Epithelial cell of proximal tubule (primary cell): ENCODE results near the gene LCAT. TPM values are rescaled to one million over a fixed set of nuclear protein-coding genes. Genes with fewer than 3 reads are reported as not detected.

Source experiments
- DNase-seq: peaks from one replicate; pipeline ENCODE4 v3.0.0-alpha.2; 2011; ENCODE audit warnings: low read depth
- H3K4me3 ChIP-seq: 2 replicates; pipeline ENCODE4 v1.5.1; 2011; ENCODE audit warnings: low read depth, mild to moderate bottlenecking, low read length
- total RNA-seq: library from RNA; depleted of rRNA; stranded (reverse); fragments of >200 nt; gene quantifications from 2 replicates; pipeline ENCODE4 v1.2.3, GENCODE V29; 2015
- TF ChIP-seq, protein P1 (sequence below): conservative IDR thresholded peaks from 2 replicates; pipeline ENCODE4 v1.5.1; 2012; ENCODE audit warnings: low read depth, mild to moderate bottlenecking, low read length

LCAT gene, protein sequence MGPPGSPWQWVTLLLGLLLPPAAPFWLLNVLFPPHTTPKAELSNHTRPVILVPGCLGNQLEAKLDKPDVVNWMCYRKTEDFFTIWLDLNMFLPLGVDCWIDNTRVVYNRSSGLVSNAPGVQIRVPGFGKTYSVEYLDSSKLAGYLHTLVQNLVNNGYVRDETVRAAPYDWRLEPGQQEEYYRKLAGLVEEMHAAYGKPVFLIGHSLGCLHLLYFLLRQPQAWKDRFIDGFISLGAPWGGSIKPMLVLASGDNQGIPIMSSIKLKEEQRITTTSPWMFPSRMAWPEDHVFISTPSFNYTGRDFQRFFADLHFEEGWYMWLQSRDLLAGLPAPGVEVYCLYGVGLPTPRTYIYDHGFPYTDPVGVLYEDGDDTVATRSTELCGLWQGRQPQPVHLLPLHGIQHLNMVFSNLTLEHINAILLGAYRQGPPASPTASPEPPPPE
- total RNA-seq, result 7.5 TPM in 2 replicates

DNA sequence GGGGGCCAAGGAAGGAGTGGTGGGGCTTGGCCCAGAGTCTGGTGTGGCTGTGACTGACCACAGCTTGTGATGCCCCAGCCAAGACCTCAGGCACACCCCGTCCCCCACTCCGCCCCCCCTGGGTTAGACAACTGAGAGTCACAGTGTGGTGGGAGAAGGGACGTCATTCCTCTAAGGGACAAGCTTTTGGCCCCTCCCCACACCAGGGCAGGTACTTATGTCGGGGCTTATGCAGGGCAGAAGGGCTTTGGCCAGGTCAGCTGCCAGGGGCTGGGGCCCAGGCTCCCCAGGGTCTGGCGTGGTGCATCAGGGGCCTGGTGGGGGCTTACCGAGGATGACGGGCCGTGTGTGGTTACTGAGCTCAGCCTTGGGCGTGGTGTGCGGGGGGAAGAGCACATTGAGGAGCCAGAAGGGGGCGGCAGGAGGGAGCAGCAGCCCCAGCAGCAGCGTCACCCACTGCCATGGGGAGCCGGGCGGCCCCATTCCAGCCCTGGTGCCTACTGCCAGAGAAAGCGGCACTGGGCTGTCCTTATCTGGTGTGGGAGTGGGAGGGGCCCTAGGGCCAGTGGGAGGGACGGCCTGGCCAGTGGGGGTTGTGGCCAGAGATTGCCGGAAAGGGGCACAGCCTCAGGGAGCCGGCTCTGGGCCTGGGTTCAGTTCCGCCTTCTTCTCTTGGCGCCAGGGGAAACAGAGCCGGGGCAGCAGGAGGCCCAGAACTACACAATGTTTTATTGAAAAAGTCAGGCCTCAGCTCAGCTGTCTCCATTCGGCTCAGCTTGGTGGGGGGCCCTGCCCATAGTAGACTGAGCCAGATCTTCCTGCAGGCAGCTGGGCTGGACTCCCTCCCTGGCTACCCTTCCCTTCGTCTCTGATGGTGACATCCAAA lies at the start of gene LCAT:
LCAT (minus strand) TSS at position 502 of the 886 bp plus-strand sequence; CDS start at position 483, 19 bp downstream.
- TF ChIP-seq, protein P1, sequence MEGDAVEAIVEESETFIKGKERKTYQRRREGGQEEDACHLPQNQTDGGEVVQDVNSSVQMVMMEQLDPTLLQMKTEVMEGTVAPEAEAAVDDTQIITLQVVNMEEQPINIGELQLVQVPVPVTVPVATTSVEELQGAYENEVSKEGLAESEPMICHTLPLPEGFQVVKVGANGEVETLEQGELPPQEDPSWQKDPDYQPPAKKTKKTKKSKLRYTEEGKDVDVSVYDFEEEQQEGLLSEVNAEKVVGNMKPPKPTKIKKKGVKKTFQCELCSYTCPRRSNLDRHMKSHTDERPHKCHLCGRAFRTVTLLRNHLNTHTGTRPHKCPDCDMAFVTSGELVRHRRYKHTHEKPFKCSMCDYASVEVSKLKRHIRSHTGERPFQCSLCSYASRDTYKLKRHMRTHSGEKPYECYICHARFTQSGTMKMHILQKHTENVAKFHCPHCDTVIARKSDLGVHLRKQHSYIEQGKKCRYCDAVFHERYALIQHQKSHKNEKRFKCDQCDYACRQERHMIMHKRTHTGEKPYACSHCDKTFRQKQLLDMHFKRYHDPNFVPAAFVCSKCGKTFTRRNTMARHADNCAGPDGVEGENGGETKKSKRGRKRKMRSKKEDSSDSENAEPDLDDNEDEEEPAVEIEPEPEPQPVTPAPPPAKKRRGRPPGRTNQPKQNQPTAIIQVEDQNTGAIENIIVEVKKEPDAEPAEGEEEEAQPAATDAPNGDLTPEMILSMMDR, result no peak
- H3K4me3 ChIP-seq, result no peak within 1 kb of the TSS

DNA sequence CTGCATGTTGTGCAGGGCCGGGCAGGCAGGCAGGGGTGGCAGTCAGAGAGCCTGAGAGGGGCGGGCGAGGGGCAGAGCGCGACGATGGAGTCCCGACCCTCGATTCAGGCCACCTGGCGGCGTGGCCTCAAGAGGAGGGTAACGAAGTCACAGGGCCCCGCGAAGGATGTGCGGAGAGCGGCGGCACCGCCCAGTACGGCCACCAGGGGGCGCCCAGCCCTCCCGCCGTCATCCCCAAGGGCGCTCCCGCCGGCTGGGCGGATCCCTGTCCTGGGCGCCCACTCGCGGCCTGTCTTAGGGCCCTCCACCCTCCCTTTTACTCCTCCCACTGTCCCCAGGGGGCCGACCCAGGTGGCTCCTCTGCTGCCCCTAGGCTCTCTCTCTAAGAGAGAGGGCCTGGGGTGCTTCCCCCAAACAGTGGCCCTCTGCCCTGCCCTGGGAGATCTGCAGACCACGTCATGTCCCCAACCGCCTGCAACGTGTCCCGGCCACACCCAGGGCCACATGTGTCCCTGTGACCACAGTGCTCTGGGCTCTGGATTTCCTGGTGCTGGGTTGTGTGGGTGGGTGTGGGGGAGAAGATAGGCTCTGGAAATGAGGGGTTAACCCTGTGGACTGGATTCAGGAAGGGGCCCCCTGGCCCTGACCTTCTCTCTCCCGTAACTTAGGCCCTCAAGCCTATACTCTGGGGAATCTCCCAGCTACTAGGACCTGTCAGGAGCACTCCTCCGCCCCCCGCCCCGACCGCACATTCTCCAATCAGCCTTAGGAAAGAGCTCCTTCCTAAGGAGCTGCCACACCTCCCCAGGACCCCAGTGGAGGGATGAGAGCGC lies 49.5 kb upstream of the LCAT start:
- no peak for DNase-seq
- H3K4me3 ChIP-seq, result peak overlapping the region; percentile 49
- TF ChIP-seq, protein P1, result peak; percentile 78

More for the DNA sequence above, at the start of gene LCAT:
- DNase-seq, result no peak

DNA sequence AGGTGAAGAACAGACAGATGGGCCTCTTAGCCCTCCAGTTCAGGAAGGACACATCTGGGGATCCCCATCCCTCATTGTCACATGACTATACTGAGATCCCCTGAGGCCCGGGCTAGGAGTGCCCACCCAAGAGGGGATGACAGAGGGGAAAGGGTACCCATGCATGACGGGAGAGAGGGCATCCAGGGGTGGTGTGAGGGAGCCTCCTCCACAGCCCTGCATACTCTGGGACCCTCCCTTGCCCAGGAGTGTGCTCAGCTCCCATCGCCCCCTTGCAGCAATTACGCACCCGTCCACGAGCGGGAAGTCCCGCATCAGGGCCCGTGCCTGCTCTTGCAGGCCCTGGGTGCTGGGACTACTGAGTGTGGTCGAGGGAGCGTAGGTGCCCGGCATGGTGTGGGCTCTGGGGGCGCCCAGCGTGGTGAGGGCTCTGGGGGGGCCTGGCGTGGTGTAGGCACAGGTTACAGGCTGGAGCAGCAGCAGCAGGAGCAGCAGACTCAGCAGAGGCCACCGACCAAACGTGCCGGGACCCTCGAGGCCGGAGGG lies 48.8 kb upstream of the LCAT start:
- no peak overlapping the region for H3K4me3 ChIP-seq
- TF ChIP-seq, protein P1, result no peak
- no peak for DNase-seq

DNA sequence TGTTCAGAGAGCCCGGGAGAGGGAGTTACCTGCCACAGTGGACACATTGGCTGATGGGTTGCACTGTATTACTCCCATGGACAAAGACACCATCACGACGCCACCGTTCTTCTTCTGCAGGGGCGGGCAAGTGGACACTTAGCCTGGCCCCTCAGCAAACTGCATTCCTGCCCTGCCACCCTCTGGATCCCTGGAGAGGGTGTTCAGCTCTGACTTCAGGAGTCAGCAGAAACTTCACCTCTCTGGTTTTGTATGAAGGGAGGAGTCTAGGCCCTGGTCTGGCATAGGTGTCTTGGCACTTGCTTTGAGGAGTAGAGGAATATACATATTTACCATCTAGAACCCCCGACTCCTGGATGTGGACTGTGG lies 46.1 kb upstream of the LCAT start:
- H3K4me3 ChIP-seq, result no peak overlapping the region
- TF ChIP-seq, protein P1, result no peak
- no peak for DNase-seq

DNA sequence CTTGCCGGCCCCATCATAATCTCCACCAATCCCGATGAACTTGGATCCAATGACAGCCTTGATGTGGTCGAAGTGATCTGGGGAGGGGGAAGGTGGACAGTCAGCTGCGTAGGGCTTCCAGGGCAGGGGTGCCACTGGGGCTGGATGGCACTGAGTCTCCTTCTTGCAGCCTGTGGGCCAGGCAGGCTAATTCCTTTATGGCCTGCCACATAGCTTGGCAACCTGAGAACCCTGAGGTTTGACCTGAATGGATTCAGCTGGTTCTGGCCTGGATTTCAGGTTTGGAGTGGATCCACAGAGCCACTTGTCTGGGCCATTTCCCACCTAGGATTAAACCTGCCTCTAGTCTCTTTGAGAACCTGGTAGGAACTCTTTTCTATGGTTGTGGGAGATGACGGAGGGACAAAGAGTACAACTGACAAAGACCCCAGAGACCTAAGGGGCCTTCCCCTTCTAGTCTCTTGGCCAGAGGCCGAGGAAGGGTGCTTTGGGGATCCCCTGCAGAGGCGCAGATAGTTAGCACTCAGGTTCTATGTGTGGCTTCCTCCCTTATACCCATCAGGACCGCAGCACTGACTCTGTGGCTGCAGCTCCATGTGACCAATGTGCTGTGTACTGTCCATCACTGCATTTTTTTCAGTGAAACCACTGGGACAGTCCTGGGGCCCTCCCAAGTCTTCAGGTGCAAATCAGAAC lies 45.5 kb upstream of the LCAT start:
- H3K4me3 ChIP-seq, result no peak overlapping the region
- TF ChIP-seq, protein P1, result no peak
- no peak for DNase-seq

DNA sequence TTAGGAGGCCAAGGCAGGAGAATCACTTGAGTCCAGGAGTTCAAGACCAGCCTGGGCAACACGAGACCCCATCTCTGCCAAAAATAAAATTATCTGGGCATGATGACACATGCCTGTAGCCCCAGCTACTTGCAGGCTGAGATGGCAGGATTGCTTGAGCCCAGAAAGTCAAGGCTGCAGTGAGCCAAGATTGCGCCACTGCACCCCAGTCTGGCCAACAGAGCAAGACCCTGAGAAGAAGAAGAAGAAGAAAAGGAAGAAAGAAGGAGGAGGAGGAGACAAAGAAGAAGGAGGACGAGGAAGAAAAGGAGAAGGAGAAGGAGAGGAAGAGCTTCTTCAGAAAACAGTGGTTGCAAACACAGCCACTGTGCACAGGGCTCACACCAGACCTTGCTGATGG lies 44.8 kb upstream of the LCAT start:
- no peak overlapping the region for H3K4me3 ChIP-seq
- DNase-seq, result no peak
- TF ChIP-seq, protein P1, result no peak
